Activated CD4-positive, CD25-positive, alpha-beta regulatory T cell (primary cell): ENCODE measurements around the gene DPP6.

Source experiments
- DNase-seq, 4 experiments: peaks; one replicate each; lab custom pipeline; 2025; lab: John Stamatoyannopoulos, UW

Gene DPP6

DNA sequence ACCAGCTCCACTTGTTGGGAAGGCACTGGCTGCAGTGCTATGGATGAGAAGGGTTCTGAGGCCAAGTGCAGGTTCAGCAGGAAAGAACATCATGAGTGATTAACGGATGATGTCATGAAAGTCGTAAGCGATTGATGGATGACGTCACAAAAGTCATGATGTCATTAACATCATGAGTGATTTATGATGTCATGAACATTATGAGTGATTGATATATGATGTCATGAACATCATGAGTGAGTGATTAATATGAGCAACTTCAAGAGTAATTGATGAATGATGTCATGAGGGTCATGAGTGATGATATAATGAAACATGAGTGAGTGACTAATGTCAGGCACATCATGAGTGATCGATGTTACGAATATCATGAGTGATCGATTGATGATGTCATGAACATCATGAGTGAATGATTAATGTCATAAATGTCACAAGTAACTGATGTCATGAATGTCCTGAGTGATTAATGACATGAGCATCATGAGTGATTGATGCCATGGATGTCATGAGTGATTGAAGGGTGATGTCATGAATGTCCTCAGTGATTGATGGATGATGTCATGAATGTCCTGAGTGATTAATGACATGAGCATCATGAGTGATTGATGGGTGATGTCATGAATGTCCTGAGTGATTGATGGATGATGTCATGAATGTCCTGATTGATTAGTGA is 765.2 kb downstream of the DPP6 start:
- DNase-seq, result no peak

DNA sequence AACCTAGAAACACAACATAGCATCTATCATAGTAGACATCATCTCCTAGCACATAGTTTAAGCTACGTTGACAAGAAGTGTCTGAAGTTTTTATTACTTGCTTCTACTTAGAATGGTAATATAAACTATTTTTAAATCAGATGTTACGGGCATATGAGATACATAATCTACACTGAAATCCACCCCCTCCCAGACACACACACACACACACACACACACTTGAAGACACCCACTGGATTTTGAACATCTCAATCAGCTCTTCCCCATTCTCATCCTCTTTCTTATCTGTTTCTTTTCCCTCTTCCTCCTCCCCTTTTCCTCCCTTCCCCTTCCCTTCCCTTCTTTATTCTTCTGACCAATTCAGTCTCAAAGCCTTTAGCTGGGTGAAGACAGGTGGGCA is 774.8 kb downstream of the DPP6 start:
- DNase-seq, result no peak

DNA sequence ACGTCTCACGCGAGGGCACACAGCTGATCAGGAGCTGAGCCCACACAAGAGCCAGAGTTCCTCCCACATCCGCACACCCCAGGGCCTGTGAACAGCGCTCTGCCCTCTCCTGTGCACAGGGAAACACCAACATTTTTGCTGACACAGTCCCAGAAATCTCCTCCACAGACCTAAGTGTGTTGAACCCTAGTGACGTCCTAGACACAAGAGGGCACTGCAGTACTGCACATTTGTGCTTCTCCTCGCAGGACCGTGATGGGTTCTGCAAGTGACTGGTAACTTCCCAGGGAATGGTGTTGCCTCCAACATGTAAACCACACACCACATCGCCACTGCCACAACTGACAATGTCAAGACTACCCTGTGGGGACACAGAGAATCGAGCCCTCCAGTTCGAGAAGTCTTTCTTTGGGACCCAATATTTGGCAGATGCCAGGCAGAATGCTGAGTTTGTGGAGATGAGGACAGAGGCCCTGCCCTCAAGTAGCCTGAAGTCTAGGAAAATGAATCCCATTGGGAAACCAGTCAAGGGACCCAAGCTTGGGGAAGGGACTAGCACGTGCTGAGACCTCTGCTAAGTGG is 780.5 kb downstream of the DPP6 start:
- DNase-seq, result no peak

DNA sequence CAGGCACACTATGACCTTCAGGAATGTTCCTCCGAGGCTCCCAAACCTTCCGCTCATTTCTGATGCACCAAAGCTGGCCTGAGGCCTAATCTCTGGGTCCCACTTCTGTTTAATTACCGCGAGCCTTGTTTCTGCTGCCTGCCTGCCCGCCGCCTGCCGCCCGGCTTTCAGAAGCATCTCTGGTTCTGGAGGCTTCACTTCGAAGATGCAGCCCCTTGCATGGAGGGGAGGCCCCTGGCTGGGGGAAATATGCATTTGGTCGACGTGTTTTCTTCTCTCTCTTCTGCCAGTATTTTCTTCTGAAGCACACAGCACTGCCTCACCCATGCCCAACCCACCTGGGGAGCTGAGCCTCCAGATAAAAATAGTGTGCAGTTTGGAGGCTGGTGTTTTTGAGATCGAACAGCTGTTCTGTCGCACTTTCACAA is 783.8 kb downstream of the DPP6 start:
- no peak for DNase-seq

DNA sequence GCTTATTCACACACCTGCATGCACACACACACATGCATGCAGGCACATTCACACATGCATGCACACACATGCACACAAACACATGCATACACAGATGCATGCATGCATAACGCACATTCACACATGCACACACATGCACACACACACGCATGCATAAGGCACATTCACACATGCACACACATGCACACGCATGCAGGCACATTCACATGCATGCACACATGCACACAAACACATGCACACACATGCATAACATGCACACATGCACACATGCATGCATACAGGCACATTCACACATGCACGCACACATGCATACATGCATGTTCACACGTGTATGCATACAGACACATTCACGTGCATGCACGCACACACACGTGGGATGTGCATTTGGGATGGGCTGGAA is 784.9 kb downstream of the DPP6 start:
- no peak for DNase-seq

DNA sequence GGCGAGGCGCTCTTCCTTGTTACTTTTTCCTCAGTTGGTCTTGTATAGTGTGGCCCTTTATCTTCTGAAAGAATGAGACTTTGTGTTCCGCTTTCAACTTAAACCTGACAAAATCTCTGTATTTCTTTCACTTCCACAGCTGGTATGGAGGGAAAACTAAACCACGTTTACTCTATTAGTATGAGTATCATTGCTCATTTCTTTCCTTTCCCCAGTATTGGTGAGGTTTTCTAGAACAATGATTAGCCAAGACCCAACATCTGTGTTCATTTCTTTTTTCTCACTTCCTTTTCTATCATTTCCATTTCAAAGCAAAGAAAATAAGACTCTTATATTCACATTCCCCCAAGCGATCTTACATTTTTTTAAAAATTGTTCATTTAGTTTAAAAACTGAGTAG is 785.4 kb downstream of the DPP6 start:
- DNase-seq, result no peak

DNA sequence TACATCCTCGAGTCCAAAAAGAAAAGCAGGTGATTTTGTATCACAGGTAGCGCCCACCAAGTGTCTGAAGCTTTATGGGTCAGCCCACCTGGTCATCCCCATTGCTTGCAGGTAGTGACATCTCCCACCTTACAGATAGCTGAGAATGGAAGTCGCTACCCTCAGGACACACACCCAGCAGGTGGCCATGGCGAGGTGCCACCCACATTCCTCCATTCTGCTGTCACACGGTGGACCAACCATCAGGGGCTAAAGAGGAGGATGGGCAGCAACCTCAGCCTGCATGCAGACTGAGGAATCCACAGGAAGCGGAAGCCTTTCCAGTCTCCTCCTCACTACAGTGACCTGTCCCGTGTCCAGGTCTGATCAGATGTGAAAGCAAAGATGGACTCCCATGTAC is 787.9 kb downstream of the DPP6 start:
- DNase-seq, result no peak

DNA sequence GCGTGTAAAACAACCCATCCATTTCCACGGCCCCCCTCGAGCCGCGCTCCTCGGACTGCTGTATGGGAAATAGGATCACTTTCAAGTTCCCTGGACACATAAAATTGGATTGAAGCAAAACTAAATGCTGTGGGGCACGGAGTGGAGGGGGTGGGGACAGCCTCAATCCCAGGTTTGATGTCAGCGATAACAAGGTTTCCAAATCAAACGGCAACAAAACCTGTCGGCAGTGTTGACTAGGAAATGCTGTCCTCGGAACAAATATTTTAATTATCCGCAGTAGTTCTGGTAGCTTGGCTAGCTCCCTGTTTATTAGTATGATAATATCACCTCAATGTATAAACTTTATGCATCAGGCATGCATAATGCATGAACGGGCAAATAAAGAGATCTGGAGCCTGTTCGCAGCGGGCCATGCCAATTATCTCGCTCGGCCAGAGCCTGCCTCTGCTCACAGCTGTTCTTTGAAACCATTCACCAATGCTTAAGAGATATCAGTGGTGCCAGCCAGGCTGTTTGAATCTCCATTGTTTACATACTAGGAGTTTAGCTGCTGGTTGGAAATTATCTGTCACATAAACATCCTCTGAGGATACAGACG is 789.6 kb downstream of the DPP6 start:
- DNase-seq, result no peak

DNA sequence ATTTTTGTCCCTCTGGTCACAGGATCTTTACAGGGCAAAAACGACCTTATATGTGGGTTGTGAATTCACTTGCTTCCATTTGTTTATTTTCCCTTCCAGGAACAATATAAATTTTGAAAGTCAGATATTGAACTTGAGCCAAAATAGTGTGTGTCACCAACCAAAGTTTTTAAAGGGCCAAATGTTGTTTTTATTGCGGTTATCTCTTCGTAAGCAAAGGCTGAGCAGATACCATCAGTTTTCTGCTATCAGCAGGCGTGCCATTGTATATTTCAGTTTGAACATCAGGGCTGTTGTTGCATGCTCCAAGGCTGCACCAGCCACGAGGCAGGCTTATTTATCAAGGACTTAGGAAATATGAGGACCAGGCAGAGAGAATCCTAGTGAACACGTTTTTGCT is 790.4 kb downstream of the DPP6 start:
- DNase-seq, result no peak

DNA sequence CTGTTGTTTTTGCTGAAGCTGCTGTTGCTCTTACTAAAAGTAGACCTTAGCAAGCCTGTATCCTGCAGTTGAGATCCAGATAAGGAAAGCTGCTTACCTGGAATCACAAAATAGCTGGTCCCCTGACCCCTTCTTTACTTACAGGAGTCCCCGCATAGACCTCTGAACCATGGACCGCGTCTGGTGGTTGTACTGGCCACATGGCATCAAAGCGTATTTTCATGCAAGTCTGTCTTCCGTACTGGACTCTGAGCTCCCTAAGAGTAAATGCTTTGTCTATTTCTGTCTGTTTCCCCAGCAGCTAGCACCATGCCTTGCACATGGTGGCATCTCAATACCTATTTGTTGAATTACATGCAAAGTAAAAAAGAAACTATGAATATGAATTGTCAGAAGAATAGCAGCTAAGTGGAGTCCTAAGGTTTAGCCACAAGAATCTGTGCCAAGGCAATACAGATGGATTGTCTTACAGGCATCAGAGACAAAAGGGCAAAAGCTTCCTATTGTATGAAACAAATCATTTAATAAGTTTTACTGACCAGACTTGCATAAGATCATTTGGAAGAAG is 791.6 kb downstream of the DPP6 start:
- no peak for DNase-seq

DNA sequence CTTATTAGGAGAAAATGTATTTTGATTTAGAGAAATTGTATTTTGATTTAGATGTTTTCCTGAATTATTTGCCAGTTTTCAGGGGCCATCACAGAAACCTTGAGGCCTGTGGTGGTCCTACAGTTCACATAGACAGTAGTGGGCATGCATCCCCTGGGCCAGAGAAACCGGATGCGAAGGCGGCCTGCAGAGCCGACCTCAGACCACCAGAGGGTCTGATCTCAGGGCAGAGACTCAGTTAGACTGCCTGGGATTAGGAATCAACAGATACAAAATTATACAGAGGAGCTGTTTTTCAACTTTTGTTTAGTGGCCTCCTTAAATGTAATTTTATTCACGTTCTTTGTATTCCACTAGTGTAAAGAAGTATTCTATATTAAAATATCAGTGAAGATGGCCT is 792.3 kb downstream of the DPP6 start:
- no peak for DNase-seq

DNA sequence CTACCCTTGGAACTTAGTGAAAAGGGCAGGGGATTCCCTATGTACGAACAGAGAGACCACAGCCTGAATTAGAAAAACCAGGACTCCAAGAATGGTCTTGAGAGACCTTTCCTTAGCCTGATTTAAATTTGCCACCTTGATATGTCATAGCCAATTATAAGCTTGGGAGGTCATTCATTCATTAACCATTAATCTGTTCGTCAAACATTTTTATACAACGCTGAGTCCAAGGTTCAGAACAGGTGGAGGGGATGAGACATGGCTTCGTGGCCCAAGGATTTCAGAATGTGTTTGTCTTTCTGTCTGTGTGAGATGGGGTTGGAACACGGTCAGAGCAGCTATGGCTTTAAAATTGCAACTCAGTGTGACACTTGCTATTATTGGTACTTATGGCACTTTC is 792.8 kb downstream of the DPP6 start:
- DNase-seq, result no peak

DNA sequence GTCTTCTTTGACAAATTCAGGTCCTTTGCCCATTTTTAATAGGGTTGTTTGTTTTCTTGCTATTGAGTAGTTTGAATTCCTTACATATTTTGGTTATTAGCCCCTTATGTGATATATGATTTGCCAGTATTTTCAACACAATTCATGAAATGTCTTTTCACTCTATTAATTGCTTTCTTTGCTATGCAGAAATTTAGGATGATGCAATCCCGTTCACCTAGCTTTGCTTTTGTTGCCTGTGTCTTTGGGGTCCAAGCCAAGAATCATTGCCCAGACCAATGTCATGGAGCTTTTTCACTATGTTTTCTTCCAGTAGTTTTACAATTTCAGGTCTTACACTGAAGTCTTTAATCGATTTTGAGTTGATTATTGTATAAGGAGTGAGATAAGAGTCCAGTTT is 796.3 kb downstream of the DPP6 start:
- DNase-seq, result no peak

DNA sequence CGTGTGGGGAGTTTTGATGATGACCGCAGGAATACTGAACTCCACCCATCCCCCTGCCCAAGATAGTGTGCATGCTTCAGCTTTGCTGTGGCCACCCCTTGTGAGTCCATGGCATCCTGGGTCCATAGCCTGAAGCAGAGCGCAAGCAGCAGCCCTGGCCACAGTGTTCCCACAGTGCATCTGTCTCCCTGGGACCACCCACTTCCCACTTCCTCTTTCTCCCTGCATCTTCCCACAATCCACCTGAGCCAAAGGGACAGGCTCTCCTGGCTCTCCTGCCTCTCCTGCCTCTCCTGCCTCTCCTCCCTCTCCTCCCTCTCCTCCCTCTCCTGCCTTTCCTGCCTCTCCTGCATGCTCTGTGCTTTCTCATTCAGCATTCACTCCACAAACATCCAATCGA is 800.0 kb downstream of the DPP6 start:
- DNase-seq, result no peak

DNA sequence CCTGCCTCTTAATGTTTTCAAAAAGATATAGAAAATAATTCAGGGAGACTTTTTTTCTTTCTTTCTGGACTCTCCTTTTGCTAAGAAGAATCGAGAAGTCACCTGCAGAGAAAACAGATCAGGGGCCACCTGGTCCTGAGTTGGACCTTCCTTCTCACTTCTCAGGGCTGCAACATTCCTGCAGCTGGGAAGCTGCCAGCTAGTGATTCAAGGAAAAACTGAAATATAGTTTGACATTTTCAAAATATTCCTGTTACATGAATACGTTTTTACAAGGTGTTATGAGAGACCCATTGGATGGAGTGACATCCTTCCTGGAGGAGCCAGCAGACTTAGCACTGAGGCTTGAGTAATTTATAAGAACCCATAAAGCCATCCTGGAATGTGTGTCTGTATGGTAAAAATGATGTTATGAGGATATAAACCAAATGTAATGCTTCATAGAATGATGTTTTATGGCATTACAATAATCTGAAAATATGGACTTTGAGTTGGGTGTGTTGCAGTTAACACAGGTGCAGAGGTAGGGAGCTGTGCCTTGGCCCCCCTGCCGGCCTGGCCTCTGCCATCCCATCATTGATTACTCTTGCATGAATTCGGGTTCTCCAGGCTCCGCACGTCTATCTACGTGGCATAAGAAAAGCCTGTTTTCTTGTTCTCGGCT is 801.0 kb downstream of the DPP6 start:
- DNase-seq, result no peak

DNA sequence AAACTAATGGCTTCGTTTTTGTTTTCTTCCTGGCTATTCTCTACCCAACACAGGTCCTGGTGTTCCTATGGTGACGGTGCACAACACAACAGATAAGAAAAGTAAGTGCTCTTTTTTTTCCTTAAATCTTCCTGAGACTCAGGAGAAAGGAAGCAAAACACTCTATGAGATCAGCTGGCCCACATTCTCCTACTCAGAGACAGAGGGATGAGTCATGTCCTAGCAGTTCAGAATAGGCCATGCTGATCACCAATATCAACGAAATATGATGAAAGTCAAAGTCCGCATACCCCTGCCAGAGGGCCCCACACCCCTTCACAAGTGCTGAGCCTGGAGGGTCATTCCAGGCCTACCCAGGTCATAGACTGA is 801.5 kb downstream of the DPP6 start:
- DNase-seq, result no peak

DNA sequence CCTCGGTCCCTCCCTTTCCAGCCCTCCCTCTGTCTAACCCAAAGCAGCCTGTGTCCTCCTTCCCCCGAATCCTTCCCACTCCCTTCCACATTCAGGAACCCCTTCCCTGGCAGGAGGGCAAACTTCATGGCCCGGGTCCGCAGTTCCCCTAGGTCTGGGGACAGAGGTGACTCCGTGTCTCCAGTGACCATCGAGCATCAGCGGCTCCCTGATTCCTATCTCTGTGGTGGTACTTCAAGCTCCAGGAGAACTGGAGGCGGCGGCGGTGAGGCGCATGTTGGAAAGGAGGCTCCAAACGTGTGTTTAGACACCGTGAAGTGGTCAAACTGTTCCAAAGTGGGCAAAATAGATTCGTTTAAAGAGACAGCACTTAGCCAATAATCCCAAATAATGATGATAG is 802.6 kb downstream of the DPP6 start:
- DNase-seq, result no peak

DNA sequence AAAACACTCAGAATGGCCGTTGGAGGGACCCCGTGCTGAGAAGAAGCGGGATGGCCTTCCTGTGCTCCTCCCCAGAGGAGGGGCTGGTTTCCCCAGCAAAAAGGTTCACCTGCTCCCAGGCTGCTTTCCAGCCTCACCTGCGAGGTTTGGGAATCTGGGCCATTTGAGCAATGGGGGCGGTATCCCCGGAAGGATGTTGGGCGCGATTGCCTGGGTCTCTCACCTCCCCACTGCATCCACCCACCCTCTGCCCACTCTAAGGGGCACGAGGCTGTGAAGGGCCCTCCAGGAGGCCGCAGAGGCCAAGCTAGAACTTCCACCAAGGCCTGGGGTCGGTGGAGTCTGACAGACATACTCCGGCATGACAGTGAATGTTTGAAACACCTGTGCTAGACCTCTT is 803.2 kb downstream of the DPP6 start:
- DNase-seq, result no peak

DNA sequence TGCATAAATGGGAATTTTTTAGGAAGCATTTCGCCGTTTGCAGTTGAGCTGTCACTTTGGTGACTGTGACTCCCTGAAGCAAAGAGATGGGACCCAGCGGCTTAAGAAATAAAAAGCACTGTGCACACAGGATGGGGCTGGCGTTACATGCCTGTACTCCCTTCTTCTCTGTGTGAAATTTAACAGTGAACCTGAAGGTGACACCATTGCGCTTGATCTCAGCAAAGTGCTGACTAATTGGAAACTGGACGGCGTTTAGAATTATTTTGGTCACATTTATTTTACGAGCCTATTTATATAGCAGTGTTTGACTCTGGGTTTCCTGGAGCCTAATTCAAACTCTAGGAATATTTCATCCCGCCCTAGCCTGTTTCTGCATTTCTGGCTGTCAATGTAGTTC is 804.5 kb downstream of the DPP6 start:
- no peak for DNase-seq

DNA sequence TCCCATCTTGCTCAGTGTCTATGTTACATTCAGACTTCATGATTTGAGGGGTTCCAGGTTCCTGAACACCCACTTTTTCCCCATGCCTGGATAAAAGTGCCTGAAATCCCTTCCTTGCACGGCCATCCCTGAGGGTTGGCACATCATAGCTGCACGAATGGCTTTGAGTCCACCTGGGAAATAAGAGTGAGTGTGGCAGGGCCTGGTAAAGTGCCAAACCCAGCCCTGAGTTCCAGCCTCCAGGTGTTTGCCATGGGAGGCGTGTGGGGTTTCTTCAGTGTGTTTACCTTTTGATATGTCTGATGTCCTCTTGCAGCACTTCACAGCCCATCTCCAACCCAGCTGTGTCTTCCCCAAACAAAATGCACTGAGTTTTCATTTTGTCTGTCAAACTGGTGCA is 805.0 kb downstream of the DPP6 start:
- DNase-seq, result no peak

DNA sequence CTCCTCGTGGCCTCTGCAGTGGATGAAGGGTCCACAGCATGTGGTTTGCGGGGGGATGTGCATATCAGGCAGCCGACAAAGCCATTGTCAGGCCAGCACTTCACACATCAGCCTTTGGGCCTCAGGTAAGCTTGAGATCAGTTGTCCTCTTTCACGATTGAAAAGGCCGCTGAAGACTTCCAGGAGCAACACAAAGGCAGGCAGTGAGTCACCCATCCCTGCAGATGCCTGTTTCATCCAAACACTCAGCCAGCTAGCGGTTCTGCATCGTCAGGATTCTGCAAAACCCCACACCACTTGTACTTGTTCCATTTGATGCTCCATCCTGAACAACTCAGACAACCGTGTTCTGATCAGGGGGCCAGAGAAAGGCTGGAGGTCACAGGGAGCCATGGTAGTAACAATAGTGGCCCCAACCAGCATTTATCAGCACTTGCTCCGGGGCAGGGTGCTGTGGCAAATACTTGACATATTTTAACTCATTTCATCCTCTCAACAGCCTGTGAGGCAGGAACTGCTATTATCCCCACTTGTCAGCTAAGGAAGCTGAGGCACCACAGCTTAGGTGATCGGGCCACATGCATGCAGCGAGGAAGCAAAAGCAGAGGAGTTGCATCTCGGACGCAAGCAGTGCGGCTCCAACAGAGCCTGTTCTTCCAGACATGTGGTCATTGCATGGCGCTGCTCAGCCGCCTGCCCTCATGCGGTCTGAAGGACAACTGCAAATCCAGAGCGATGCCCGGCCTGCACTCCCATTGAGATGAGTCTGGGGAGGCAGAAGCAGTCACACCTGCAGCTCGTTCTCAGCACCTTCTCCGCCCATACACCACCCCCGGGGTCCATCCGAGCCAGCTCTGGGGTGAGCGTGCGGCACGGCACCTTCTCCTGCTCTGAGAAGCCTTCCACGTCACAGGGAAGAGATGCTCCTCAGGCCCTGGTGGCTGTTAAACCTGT is 805.8 kb downstream of the DPP6 start:
- DNase-seq, result no peak
